Glomerular endothelial cell (primary cell): ENCODE results near the gene NAA60. TPM values are rescaled to one million over a fixed set of nuclear protein-coding genes. Genes with fewer than 3 reads are reported as not detected.

Experiments used
- DNase-seq: peaks from one replicate; pipeline ENCODE4 v3.0.0-alpha.2; 2011; ENCODE audit warnings: low read depth, low spot score; ENCODE audit errors: extremely low read depth
- total RNA-seq: library from RNA; depleted of rRNA; stranded (reverse); fragments of >200 nt; gene quantifications from 2 replicates; pipeline ENCODE4 v1.2.3, GENCODE V29; 2015

The NAA60 gene
- total RNA-seq, 1 donor from 2014 or later, result 45.3 TPM

- DNase-seq, result no peak
Measured at GRCh38 chr16:3503523-3503922, 60.0 kb downstream of the NAA60 start.

GRCh38 chr16:3508736-3509135 lies 65.3 kb downstream of the NAA60 start:
- no peak for DNase-seq

DNA sequence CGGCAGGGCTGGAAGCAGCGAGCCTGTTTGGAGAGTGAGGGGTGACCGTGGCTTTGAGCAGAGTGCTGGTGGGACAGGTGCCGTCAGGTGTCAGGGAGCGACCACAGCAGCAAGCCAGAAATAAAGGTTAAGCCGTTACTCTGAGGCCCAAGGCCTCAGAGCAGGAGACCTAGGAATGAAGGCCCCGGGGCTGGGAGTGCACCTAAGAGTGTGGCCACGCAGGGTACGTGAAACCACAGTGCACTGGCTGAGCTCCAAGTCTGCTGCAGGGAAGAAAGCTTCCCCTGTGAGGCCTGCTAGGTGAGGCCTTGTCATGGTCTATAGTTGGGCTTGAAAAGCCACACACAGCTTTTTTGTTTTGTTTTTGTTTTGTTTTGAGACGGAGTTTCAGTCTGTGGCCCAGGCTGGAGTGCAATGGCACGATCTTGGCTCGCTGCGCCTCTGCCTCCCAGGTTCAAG lies 66.0 kb downstream of the NAA60 start:
- DNase-seq, result no peak

GRCh38 chr16:3510416-3510815 lies 66.9 kb downstream of the NAA60 start:
- no peak for DNase-seq

DNA sequence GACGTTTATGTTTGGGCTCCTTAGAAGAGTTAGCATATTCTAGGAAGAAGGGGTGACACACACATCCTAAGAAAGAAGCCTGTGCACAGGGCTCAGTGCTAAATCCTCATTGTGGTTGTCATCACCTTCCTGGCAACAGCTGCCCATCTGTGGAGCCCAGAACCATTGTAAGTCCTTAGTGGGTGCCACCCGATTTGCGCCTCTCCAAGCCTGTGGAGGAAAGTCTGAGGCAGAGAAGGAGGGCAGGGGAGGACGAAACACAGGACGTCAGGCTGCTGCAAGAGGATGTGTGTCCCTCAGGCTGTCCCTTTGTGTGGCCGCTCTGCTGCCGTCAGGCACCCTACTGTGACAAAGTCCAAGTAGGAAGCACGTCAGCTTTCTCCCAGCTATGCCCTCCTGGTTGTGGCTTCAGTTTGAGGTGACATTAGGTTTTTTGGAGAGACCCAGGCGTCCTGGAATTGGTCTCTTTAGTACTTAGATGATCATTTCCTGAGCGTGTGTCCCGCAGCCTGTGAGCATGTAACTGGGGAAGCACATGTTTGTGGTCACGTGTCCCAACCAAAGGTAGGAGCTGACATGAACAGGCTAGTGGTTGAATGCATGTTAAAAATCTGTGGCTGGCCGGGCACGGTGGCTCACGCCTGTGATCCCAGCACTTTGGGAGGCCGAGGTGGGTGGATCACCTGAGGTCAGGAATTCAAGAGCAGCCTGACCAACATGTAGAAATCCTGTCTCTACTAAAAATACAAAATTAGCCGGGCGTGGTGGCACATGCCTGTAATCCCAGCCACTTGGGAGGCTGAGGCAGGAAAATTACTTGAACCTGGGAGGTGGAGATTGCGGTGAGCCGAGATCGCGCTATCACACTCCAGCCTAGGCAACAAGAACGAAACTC lies 68.1 kb downstream of the NAA60 start:
- DNase-seq, result no peak

- DNase-seq, result no peak
Measured at GRCh38 chr16:3513892-3514583, 70.6 kb downstream of the NAA60 start.

DNA sequence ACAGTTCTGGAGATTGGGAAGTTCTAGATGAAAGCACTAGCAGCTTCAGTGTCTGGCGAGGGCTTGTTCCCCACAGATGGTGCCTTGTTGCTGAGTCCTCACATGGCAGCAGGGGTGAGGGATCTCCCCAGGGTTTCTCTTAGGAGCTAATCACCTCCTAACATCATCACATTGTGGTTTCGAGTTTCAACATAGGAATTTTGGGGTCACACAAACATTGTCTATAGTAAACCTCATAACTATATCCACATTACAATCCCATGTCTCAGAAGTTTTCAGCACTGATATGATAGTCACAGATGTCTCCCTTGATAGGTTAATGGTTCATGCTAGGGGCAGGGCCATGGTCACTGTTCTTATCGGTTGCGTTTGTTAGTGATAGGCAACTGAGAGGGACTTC lies 71.1 kb downstream of the NAA60 start:
- DNase-seq, result no peak

- no peak for DNase-seq
Measured at GRCh38 chr16:3515897-3516296, 72.4 kb downstream of the NAA60 start.

DNA sequence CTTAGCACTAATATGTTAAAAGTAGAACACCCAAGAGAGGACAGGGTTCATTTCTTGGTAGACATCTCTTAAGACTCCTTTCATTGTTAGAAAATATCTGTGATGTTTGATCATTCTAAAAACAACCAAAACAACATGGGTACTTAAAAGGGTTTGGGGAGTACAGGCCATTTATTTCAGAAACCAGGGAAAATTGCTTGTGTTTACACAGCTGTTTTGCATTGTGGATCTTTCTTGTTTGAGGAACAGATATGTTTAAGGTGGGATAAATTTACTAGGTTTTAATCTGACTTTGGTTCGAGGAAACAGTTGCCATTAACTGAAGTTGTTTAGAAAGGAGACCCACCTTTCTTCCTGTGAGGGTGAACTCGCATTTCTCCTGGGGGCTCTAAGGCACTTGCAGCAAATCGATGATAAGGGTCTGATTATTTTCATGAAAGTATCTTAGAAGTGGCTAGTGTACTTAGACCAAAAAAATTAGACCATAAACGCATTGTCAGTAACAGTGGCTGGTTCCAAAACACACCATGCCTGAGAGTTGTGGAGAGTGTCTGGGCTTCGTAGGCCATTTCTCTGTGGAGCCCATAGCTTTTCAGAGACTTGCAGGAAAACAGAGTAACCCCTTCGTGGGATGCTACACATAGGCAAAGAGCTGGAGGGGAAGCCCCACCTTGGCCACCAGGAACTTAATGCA lies 75.0 kb downstream of the NAA60 start:
- DNase-seq, result no peak

DNA sequence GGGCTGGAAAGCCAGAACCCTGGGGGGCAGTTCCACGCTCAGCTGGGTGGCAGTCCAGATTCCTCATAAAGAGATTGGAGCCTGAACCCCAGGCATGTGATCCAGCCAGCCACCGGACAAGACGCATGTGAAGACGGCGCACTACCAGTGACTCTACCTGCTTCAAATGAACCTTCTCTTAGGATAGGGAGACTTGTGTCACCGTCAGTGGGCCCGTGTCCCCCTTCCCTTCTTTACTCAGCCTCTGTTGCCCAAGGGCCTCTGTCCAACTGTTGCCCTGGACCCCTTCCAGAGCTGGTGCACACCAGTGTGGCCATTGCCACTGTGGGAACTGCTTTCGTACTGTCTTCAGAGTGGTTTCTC lies 75.5 kb downstream of the NAA60 start:
- DNase-seq, result no peak

DNA sequence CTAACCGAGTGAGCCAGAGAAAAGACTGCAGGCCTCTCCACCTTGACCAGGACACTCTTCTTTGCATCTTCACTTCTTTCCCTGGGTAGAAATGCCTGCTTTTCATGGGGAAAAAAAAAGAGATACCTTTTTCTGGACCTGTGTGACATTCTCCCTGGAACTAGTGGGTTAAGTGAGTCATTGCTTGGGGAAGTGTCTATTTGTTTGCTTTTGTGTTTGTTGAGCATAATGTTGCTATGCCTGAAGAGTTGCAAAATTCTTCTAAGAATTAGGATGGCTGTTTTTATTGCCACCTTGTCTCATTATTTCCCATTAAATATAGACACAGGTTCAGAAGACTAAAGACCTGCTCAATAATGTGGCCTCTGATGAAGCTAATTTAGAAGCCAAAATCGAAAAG lies 76.1 kb downstream of the NAA60 start:
- no peak for DNase-seq

GRCh38 chr16:3520413-3520812 lies 76.9 kb downstream of the NAA60 start:
- no peak for DNase-seq

- DNase-seq, result no peak
Measured at GRCh38 chr16:3520841-3521240, 77.4 kb downstream of the NAA60 start.

- no peak for DNase-seq
Measured at GRCh38 chr16:3523281-3523680, 79.8 kb downstream of the NAA60 start.

DNA sequence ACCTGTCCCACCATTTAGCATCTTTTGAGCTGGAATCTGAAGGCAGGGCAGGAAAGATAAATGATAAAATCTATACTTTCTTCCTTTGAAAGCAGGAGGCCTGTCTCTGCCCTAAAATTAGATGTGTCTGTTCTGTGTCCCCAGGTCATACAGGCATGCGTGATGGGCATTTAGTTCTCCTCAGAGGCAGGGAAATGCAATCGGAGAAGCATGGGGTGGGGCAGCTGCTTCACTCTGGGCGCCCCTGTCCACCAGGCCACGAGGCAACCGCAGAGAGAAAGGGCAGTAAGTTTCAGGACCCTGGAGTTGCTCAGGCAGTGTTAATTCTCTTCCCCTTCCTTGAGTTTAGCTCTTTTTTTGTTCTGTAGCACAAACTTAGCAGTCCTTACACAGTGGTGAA lies 82.5 kb downstream of the NAA60 start:
- no peak for DNase-seq

GRCh38 chr16:3527216-3527829 lies 83.8 kb downstream of the NAA60 start:
- peak; percentile 20 for DNase-seq

DNA sequence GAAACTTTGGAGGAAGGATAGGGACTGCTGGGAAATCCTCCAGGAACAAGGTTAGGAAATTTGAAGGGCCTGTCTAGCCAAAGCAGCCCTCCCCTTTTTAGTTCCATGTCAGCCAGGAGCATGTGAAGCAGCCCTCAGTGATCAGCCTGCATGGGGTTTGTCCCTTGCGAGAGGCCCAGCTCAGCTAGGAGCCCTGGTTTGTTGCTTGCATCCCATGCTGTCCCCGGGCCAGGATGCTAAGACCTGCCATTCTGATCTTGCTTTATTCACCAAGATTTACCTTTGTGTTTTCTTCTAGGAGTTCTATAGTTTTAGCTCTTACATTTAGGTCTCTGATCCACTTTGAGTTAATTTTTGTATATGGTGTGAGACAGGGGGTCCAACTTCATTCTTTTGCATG lies 84.9 kb downstream of the NAA60 start:
- no peak for DNase-seq

DNA sequence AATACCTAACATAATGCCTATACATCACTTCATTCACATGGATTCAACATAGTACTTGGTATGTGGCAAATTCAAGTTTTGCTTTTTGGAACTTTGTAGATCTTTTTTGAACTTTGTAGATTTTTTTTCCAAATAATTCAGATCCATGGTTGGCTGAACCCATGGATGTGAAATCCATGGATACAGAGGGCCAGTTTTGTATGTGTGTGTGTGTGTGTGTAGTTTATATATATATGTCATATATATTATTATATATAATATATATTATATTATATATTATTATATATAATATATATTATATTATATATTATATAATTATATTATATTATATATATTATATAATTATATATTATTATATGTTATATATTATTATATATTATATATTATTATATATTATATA lies 85.7 kb downstream of the NAA60 start:
- DNase-seq, result no peak

GRCh38 chr16:3530371-3530914 lies 87.0 kb downstream of the NAA60 start:
- no peak for DNase-seq

DNA sequence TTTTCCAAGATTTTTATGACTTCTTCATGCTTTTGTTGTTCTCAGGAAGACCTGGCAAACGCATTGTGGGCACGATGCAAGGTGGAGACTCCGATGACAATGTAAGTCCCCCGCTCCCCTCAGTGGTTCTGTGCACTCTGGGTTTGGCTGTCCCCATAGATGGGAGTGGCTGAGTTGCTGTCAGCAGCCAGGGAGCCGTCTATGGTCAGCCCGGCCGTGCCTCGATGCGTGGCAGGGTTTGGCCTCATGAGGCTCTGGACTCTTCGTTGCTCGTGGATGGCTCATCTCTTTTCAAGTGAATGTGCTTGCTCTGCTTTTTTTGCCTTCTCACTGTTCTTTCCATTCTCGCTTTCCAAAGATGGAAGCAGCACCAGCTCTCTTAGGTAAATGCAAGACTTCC lies 89.3 kb downstream of the NAA60 start:
- no peak for DNase-seq

DNA sequence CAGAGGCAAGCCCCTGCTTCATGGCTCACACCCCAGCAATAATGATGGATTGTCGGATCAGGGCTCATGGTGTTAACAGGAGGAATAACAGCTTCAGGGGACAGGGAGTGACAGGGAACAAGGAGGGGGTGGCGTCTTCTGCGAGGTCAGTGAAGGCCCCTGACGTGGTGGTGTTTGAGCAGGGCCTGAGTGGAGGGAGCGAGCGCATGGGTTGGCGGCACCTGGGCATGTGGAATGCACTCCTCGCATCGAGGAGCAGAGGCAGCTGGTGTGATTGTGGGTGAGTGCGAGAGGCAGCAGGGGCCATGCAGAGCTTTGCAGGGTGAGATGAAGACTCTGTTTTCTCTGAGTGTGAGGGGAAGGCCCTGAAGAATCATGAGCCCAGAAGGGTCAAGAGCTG lies 90.6 kb downstream of the NAA60 start:
- DNase-seq, result no peak
